Measurements from ENCODE around the gene EPB42.
"Not testable (repeated sequence)": the region's sequence is repeated elsewhere in the genome, so short reads cannot be mapped to it uniquely, and the experiment has no call there.

DNA sequence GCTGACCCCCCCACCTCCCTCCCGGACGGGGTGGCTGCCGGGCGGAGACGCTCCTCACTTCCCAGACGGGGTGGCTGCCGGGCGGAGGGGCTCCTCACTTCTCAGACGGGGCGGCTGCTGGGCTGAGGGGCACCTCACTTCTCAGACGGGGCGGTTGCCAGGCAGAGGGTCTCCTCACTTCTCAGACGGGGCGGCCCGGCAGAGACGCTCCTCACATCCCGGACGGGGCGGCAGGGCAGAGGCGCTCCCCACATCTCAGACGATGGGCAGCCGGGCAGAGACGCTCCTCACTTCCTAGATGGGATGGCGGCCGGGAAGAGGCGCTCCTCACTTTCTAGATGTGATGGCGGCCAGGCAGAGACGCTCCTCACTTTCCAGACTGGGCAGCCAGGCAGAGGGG lies 53.6 kb downstream of the EPB42 start:
- TF ChIP-seq POLR2A, CTCF (IDR thresholded peaks at IDR 0.05): not testable (repeated sequence)

Measured in right lobe of liver (tissue), 4 donors.